ENCODE data around the gene KRTAP10-6.
"Not testable (repeated sequence)": the region's sequence is repeated elsewhere in the genome, so short reads cannot be mapped to it uniquely, and the experiment has no call there.

KRTAP10-6 gene

DNA sequence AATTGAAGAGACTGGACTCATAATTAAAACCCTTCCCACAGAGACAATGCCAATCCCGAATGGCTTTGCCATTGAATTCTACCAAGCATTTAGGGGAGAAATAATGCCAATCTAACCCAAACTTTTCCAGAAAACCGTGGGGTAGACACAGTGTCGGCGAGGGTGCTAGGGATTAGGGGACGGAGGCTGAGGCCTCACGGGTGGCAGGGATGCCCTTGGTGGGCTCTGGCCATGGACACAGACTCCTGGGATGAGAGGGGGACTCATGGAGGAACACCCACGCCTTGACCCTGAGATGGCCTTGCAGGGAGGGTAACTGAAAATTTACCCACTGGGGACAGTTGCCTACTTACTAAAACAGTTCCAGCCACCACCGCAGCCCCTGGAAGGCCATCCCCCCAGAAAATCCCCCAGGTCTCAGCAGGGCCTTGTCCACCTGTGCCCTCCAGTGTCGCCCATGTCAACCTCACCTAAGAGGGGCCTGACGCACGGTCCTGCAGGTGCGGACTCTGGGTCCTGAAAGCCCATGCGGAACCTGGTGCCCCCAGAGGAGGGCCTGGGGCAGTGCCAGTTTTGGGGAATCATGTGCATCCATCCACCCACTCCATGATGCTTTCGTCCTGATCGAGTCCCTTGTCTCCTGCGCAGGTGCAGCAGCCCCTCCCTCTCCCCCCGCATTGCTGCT lies 13.8 kb downstream of the KRTAP10-6 start:
- DNase-seq (ENCODE audit: low spot score): no peak

DNA sequence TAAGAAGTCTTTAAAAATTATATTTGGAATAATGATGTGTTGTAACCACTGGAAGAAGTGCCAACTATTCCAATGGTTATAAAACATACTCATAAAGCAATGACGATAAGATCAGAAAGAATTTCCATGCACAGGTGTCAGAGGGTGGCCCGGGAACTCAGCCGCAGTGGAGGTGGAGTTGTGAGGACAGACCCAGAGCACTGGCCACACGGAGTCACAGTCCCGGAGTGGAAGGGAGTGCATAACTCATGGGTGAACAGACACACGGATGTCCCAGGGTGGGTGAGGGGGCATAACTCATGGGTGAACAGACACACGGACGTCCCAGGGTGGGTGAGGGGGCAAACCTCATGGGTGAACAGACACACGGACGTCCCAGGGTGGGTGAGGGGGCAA lies 16.3 kb downstream of the KRTAP10-6 start:
- no peak for DNase-seq (ENCODE audit: low spot score)

DNA sequence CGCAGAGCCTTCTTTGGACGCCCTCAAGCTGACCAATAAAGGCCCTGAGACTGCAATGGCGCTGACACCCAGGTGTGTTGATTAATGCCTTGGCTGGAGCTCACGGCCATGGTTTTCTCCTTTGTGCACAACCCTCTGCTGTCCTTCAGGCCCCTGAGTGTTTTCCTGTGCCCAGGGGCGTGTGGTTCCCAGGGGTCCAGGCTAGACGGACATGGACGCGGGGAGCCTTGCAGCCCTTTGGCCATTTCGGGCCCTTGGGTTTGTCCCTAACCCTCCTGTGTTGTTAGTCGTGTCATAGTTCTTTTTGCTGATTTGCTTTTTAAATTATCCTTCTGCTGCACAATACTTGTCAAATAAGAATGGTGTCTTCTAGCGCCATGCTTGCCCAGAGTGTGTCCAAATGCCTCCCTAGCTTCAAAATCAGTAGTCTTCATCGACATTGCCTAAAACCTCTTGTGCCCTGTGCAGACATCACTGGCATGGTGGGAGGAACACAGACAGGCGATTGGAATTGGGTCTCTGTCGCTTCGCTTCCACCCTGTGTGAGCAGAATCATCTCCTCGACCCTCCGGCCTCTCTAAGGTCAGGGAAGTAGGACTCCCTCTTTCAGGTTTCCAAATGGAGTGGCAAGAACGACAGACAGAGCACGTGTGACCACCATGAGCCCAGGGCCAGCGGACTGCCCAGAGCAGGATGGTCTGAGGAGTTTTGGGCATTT lies 16.8 kb downstream of the KRTAP10-6 start:
- no peak for DNase-seq (ENCODE audit: low spot score)

DNA sequence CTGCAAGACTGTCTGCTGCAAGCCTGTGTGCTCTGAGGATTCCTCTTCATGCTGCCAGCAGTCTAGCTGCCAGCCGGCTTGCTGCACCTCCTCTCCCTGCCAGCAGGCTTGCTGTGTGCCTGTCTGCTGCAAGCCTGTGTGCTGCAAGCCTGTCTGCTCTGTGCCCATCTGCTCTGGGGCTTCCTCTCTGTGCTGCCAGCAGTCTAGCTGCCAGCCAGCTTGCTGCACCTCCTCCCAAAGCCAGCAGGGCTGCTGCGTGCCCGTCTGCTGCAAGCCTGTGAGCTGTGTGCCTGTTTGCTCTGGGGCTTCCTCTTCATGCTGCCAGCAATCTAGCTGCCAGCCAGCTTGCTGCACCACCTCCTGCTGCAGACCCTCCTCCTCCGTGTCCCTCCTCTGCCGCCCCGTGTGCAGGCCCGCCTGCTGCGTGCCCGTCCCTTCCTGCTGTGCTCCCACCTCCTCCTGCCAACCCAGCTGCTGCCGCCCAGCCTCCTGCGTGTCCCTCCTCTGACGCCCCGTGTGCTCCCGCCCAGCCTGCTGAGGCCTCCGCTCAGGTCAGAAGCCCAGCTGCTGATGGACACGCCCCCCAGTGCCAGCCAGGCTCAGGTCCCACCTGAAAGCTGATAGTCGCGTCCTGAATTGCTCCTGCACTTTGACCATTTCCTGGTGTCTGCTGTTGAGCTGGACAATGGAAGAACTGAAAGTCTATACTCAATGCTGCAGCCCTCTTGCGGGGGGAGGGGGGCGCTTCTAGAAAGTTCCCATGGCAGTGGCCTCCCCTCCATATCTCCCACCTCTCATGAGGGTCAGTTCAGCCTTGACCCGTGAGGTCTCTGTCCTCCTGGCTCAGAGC lies 17.6 kb downstream of the KRTAP10-6 start:
- no peak for DNase-seq (ENCODE audit: low spot score)

DNA sequence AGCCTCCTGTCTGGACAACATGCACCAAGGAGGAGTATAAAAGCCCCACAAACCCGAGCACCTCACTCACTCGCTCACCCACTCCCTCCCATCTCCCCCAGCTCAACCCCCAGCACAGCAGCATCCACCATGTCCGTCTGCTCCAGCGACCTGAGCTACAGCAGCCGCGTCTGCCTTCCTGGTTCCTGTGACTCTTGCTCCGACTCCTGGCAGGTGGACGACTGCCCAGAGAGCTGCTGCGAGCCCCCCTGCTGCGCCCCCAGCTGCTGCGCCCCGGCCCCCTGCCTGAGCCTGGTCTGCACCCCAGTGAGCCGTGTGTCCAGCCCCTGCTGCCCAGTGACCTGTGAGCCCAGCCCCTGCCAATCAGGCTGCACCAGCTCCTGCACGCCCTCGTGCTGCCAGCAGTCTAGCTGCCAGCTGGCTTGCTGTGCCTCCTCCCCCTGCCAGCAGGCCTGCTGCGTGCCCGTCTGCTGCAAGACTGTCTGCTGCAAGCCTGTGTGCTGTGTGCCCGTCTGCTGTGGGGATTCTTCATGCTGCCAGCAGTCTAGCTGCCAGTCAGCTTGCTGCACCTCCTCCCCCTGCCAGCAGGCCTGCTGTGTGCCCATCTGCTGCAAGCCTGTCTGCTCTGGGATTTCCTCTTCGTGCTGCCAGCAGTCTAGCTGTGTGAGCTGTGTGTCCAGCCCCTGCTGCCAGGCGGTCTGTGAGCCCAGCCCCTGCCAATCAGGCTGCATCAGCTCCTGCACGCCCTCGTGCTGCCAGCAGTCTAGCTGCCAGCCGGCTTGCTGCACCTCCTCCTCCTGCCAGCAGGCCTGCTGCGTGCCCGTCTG lies 18.5 kb downstream of the KRTAP10-6 start, which contains the start of gene KRTAP10-4:
KRTAP10-4 (plus strand) TSS at position 100 of the 827 bp plus-strand sequence; CDS start at position 130, 30 bp downstream.
- not testable (repeated sequence) for DNase-seq (ENCODE audit: low spot score)

DNA sequence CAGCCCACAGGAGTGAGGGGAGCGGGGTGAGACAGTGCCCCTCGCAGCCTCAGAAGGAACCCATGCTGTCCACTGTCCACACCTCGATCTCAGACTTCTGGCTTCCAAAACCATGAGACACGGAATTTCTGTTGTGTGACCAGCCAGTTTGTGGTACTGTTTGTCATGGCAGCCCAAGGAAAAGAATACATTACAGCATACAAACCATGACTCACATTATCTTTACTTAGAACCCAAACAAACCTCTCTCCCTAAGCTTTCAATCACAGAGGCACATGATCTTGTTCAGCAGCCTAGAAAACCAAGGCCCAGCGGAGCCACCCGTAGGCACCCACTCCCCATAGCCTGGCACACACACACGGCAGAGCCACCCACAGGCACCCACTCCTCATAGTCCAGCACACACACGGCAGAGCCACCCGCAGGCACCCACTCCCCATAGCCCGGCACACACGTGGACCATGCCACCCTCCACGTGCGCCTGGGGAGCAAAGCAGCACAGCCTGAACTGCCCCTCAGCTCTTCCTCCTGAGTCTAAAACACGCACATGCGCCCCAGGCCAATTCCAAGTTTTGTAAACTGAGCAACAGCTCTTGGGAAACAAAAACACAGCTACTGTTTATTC lies 19.2 kb downstream of the KRTAP10-6 start:
- no peak for DNase-seq (ENCODE audit: low spot score)

DNA sequence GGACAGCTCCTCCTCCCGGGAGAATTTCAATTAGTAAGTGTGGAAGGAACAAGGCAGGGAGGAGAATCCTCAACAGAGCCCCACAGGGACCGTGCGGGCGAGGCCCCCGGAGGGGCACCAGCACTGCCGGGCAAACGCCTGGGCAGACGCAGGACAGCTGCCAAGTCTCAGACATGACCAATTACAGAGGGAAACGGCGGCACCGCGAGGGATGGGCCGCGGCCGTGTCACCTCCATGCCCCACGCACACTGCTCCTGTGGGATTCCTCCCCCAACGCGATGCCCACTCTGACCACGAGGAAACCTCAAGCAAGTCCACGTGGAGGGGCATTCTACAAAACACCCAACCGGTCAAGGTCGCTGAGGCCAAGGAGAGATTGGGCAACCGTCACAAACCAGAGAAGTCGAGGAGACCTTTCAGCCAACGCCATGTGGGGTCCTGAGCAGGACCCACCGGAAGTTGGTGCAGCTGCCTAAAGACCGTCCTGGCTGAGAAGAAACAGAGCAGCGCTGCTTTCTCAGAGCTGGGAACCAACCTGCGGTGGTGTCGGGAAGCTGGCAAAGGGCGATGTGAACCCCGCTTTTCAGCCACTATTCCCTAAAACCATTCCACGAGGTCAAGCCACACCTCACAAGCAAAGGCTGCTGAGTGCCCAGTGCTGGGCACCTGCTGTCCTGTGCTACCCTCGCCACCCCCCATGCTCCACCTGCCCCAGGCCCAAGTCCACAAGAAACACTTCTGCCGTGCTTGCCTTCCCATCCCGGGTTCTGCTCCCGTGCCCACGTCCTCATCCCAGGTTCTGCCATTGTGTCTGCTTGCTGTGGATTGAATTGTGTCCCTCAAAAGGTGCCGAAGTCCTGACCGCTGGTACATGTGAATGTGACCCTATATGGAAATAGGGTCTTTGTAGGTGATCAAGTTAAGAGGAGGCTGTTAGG lies 20.2 kb downstream of the KRTAP10-6 start:
- no peak for DNase-seq (ENCODE audit: low spot score)

DNA sequence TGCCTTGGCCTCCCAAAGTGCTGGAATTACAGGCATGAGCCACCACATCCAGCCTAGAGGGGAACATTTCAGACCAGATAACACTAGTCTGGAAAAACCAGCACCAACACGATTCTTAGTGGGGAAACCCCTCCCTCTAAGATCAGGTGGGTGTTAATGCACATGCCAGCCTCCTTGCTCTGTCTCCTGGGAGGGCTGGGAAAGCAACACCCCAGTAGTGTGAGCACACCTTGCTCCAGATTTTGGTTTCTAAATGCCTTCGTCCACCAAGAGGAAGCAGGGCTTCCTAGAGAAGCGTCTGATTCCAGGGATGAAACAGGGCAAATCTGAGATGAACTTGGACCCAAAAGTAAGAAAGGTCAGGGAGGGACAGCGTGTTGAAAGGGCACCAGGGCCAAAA lies 21.0 kb downstream of the KRTAP10-6 start:
- DNase-seq (ENCODE audit: low spot score): no peak

DNA sequence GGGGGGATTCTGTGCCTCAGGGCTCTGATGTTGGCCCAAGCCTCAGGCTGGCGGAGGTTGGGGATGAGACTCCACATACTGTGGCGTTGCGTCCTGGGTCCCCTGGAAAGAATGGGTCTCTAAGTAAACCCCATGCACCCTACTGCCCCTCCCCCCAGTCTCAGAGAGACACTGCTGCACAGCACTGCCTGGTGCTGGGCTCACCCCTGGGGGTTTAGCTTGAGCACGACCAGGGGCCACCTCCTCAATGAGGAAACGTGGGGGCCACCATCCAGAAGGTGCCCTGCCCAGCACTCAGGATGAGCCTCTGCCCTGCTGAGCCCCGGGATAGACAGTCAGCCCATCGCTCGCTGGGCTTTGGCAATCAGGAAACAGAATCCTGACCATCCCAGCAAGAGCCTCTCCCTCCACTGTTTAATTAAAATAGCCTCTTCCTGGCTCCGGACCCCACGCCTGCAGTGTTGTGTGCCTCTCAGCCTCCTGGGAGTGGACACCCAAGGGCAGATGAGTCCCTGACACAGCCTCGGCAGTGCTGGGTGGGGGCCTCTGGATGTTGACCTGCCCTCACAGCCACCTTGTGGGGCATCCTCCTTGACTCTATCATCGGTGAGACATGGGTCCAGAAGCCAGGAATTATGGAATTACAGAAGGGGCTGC lies 22.3 kb downstream of the KRTAP10-6 start:
- no peak for DNase-seq (ENCODE audit: low spot score)

DNA sequence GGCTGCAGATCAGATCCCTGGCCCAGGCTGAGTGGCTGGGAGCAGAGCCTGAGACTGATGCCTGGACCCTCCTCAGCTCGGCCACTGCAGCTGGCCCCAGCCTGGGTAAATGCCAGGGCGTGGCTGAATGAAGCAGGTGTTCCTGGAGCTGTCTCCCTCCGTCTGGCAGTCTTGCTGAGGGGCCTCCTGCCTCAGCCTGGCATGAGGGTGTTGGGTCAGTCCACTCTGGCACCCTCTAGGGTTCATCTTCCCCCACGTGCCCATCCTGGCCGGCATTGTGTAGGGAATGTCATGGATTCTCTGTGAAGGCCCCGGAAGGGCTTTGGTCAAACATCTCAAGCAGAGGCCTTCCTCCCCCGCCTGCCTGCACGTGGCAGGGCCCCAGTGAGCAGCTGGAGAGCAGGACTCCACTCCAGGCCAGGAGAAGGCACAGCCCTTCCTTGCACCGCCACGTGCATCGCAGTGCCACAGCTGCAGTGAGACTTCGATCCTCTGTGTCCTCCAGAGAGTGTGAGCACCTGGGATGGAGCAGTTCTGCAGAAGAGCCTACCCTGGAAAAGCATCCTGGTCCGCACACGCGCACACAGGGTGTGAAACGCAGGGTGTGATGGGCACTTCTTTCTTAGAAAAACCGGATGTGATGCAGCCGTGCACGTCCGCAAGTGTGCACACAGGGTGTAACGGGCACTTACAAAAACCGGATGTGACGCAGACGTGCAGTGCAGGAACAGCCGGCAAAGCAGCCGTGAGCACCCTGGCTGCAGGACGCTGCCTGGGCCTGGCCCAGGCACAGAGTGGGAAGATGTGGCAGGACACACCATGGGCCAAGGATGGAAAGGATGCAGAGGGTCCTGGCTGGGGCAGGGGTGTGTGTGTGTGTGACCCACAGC lies 23.4 kb downstream of the KRTAP10-6 start:
- no peak for DNase-seq (ENCODE audit: low spot score)

DNA sequence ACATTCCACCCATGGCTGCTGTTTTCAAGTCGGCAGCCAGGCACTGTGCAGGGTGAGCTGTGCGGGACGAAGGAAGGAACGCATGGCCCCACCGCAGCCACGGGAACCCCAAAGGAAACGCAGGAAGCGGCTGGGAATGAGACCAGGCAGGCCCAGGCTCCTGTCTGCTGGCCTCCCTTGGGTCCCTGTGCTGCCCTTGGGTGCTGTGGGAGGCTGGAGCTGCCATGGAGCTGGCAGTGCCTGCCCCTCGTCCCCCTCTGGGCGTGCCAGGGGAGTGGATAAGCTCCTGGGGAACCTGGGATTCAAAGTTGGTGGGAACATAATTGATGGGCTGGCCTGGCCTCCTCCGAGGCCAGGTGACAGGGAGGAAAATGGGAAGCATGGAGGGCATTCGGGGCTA lies 24.0 kb downstream of the KRTAP10-6 start:
- DNase-seq (ENCODE audit: low spot score): no peak

DNA sequence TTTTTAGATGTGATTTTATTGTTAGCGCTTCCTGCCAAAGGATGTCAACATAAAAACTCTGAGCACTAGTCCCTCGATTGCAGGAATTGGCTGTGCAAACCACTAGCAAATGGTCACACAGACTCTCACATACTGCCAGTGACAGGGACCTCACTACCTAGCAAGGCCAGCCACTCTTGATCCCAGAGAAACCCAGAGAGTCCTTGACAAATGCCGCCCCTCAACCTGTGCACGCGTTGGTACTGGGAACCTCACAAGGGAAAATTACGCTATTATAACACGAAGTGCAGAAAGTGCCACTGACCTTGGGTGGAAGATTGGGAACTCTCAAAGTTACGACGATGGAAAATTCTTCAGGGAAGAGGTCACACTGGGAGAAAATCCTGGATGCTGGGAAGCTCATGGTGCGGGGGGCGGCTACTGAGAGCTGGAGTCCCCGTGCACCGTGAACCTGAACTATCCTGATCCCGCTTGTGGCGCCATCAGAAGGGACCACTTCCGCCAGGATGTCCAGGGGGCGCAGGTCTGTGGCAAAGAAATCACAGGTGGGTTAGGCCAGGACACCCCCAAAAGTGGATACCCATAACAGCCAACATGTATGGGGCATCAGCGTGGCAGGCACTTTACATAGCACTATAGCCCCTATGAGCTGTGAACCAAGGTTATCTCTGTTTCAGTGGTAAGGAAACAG lies 24.7 kb downstream of the KRTAP10-6 start:
- no peak for DNase-seq (ENCODE audit: low spot score)

DNA sequence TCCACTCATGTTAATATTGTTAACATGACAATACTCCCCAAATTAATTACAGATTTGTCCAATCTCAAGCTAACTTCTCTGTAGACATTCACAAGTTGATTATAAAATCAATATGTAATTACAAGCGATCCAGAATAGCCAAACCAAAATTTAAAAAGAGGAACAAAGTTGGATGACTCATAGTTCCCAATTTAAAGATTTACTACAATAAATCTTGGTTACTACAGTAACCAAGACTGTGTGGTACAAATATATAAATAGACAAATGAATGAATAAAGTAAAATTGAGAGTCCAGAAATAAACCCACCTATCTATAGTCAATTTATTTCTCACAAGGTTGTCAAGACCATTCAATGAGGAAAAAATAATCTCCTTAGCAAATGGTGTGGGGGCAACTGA lies 25.9 kb downstream of the KRTAP10-6 start:
- no peak for DNase-seq (ENCODE audit: low spot score)

DNA sequence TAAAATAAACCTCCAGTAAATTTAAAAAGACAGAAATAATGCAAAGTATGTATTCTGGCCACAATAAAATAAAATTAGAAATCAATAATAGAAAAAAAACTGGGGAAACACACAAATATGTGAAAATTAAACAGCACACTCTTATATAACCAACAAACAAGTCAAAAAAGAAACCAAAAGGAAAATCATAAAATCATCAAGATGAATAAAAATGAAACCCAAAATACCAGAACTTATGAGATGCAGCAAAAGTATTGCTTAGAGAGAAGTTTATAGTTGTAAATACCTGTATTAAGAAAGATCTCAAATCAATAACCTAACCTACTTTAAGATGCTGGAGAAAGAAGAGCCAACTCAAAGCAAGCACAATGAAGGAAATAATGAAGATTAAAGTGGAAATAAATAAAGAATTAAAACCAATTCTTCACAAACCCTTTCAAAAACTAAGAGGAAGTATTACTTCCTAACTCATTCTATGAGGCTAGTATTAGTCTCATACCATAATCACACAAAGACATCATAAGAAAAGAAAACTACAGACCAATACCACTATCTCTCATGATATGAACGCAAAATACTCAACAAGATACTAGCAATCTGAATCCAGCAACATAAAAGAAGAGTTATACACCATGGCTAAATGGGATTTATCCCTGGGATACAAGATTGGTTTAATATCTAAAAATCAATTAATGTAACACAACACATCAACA lies 27.3 kb downstream of the KRTAP10-6 start:
- DNase-seq (ENCODE audit: low spot score): no peak

DNA sequence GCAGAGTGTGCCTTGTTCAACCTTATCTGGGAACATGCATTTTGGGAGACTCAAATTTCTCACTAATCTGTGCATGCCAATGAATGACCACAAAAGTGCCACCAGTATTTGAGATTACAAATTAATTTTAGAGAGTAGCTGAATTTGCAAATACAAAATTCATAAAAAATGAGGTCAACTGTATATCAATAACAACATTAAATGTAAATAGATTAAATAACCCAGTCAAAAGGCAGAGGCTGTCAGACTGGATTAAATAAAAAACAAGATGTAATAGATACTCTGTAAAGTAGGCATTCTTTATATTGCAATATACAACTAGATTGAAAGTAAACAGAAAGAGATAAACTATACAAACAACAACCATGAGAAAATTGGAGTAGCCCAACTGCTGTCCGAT lies 28.2 kb downstream of the KRTAP10-6 start:
- no peak for DNase-seq (ENCODE audit: low spot score)

DNA sequence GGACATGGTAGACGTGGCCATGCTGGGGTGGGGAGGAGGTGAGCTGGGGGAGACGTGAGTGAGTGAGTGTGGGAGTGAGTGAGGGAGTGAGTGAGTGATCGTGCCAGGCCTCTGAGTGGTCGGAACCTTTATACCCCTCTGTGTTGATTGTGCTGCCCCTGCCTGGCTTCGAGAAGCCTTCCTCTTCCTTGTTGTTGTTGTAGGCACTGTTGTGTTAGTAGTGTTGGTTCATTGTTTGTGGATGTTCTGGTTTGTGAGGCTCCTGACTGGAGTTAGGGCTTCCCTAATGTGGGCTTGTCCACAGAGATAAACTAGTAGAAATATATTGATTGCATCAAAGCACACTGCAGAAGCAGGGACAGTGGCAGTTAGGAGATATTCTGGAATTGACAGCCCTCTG lies 33.6 kb downstream of the KRTAP10-6 start, which contains the start of gene KRTAP10-3:
KRTAP10-3 (minus strand) TSS at position 101 of the 400 bp plus-strand sequence; CDS start at position 21, 80 bp downstream.
- no peak for DNase-seq (ENCODE audit: low spot score)

DNA sequence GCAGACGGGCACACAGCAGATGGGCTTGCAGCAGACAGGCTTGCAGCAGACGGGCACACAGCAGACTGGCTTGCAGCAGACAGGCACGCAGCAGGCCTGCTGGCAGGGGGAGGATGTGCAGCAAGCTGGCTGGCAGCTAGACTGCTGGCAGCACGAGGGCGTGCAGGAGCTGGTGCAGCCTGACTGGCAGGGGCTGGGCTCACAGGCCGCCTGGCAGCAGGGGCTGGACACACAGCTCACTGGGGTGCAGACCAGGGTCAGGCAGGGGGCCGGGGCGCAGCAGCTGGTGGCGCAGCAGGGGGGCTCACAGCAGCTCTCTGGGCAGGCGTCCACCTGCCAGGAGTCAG lies 34.0 kb downstream of the KRTAP10-6 start:
- DNase-seq (ENCODE audit: low spot score): not testable (repeated sequence)

All from hematopoietic multipotent progenitor cell treated with erythropoietin and hydrocortisone succinate and interleukin-3 and kit ligand, for 17 days (in vitro differentiated cells).